Measurements from ENCODE around the gene LAIR1.

DNA sequence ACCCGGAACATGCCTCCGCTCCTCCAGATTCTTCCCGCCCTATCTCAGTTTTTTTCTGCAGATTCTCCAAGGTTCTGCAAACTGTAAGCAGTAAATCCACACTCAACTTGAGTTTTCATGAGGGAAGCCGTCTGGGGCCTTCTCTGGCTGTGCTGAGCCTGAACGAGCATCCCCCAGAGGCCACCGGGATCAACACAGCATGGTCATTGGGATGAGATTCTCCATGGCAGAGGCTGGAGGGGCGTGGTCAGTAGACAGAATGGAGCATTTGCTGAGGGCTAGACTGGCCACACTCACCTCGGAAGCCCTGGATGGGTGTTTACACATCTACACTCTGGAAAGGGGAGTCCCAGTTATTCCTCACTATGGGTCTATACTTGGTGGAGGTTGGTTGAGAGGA, 23.4 kb downstream of the LAIR1 start:
- TF ChIP-seq RAD21 (IDR thresholded peaks at IDR 0.05) (no peak), REST (IDR thresholded peaks at IDR 0.05) (no peak), SP1 (IDR thresholded peaks at IDR 0.05) (no peak)
- TF ChIP-seq, protein P1, sequence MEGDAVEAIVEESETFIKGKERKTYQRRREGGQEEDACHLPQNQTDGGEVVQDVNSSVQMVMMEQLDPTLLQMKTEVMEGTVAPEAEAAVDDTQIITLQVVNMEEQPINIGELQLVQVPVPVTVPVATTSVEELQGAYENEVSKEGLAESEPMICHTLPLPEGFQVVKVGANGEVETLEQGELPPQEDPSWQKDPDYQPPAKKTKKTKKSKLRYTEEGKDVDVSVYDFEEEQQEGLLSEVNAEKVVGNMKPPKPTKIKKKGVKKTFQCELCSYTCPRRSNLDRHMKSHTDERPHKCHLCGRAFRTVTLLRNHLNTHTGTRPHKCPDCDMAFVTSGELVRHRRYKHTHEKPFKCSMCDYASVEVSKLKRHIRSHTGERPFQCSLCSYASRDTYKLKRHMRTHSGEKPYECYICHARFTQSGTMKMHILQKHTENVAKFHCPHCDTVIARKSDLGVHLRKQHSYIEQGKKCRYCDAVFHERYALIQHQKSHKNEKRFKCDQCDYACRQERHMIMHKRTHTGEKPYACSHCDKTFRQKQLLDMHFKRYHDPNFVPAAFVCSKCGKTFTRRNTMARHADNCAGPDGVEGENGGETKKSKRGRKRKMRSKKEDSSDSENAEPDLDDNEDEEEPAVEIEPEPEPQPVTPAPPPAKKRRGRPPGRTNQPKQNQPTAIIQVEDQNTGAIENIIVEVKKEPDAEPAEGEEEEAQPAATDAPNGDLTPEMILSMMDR (IDR thresholded peaks at IDR 0.05; ENCODE audit: low read depth, low read length, missing input control), result no peak

Data from liver (tissue), 3 donors.